ENCODE measurements around the gene AKAP10.

The AKAP10 gene

DNA sequence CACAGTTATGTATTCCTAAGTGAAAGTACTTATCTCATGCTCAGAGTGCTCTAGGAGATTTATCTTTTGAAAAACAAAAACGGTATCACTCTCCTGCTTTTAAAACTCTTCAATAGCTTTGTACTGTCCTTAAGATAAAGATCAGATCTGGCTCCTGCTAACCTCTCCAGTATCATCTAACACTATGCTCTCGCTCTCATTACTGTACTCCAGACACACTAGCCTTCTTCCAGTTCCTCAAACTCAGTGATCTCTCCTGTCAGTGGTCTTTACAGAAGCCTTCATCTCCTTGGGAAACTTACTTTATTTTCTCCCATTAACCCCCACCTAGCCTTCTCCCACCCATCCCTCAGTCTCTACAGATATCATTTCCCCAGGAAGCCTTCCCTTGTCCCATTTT, 120.0 kb downstream of the AKAP10 start:
- DNase-seq = no peak

Measured in NCI-H2171 treated with DMSO at 0.1 percent for 48 hours (cell line).